A673 (cell line): Measurements from ENCODE around the gene MGMT. TPM values are rescaled to one million over a fixed set of nuclear protein-coding genes. Genes with fewer than 3 reads are reported as not detected.

Source experiments
- BruUV-seq: library from RNA; stranded (reverse); fragments of 400-500 nt; replicated peaks from 2 replicates; lab custom pipeline; 2021; lab: Mats Ljungman, UMichigan
- CTCF ChIA-PET: fragments of 300-600 bp; sonication (Branson Sonifier 250); formaldehyde crosslinking; loops from one replicate; lab custom pipeline; 2022; ENCODE audit warnings: antibody characterized with exemption; lab: Charles Lee
- POLR2A ChIA-PET: fragments of 300-600 bp; sonication (Branson Sonifier 250); formaldehyde crosslinking; loops from one replicate; lab custom pipeline; 2022; ENCODE audit warnings: antibody characterized with exemption; ENCODE audit not compliant: low non-redundant PET; lab: Charles Lee
- DNase-seq: peaks from one replicate; pipeline ENCODE4 v3.0.0-alpha.2; 2015; ENCODE audit warnings: low spot score
- H3K27ac ChIP-seq: fragments of 200-600 bp; sonication (generic); 2 replicates; pipeline ENCODE4 v1.5.1; 2016; ENCODE audit warnings: mixed run types, low read depth, mild to moderate bottlenecking, mixed read lengths, antibody characterized with exemption, low read length; ENCODE audit not compliant: poor library complexity, severe bottlenecking
- H3K27me3 ChIP-seq: fragments of 200-600 bp; sonication (generic); replicated peaks from 2 replicates; pipeline ENCODE4 v1.6.1; 2017; ENCODE audit warnings: mixed run types, low read depth, mild to moderate bottlenecking, mixed read lengths, antibody characterized with exemption, low read length; ENCODE audit not compliant: insufficient read depth, poor library complexity
- H3K36me3 ChIP-seq: fragments of 200-600 bp; sonication (generic); 2 replicates; pipeline ENCODE4 v1.6.1; 2016; ENCODE audit warnings: mixed run types, mild to moderate bottlenecking, mixed read lengths, antibody characterized with exemption, low read length; ENCODE audit not compliant: insufficient read depth, poor library complexity, severe bottlenecking
- H3K4me1 ChIP-seq: fragments of 200-600 bp; sonication (generic); 2 replicates; pipeline ENCODE4 v1.6.1; 2017; ENCODE audit warnings: mixed run types, mild to moderate bottlenecking, mixed read lengths, antibody characterized with exemption, low read length; ENCODE audit not compliant: insufficient read depth, poor library complexity, severe bottlenecking
- H3K4me3 ChIP-seq: fragments of 200-600 bp; sonication (generic); 2 replicates; pipeline ENCODE4 v1.5.1; 2016; ENCODE audit warnings: low read depth, mixed run types, mild to moderate bottlenecking, mixed read lengths, low read length; ENCODE audit not compliant: poor library complexity, severe bottlenecking
- H3K9me3 ChIP-seq: fragments of 200-600 bp; sonication (generic); 2 replicates; pipeline ENCODE4 v1.6.1; 2016; ENCODE audit warnings: mixed run types, low read depth, mild to moderate bottlenecking, mixed read lengths, antibody characterized with exemption, low read length; ENCODE audit not compliant: poor library complexity, severe bottlenecking
- EZH2 ChIP-seq: fragments of 200-600 bp; sonication (generic); IDR thresholded peaks from 2 replicates; pipeline ENCODE4 v1.6.1; 2017; ENCODE audit warnings: borderline replicate concordance, low read depth, mild to moderate bottlenecking, mixed read lengths, antibody characterized with exemption, low read length; ENCODE audit not compliant: poor library complexity, severe bottlenecking
- intact Hi-C: fragments of 100-400 bp; cut with micrococcal nuclease; formaldehyde crosslinking; loops from one replicate; pipeline ENCODE4 v1.10.0; 2022; ENCODE audit not compliant: unreplicated experiment
- total RNA-seq: library from RNA; stranded (reverse); gene quantifications from 2 replicates; pipeline ENCODE4 v1.2.3, GENCODE V29; 2021
- TF ChIP-seq, protein P1 (sequence below): fragments of 300-800, 200-600 bp; sonication (generic); conservative IDR thresholded peaks from 2 replicates; pipeline ENCODE4 v1.5.1; 2017; ENCODE audit warnings: low read depth, mild to moderate bottlenecking, antibody characterized with exemption, low read length, moderate library complexity, mixed read lengths

MGMT gene
- total RNA-seq, 1 experiment from 2014 or later, result 19.5 TPM

DNA sequence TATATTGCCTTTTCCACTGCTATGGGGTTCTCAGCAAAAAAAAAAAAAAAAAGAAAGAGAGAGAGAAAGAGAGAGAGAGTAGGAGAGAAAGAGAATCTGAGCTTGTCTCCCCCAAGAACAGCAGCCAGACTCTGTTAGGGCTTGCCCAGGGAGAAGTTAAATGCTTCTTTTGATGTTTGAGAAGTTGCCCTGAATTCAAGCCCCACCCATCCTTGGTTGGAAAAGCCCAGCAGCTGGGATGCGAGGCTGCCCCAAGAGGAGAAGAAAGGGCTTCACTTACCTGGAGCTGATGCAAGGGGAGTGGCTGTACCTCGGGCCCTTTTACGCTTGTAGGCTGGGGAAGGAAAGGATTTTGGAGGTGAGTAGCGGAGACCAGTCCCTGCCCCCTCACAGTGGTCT is 20.9 kb upstream of the MGMT start:
- BruUV-seq, result no TSS peak
- POLR2A ChIA-PET, result no interaction called here
- Histone ChIP-seq H3K27ac (no peak overlapping the region), H3K36me3 (no peaks in the 10 kb centered on the region), H3K9me3 (no peaks in the 10 kb centered on the region), H3K27me3 (no peaks in the 10 kb centered on the region), H3K4me3 (no peak overlapping the region), H3K4me1 (no peaks in the 10 kb centered on the region)
- intact Hi-C loops, result no loop called here
- CTCF ChIA-PET, result no interaction called here
- no peak for DNase-seq
- TF ChIP-seq, protein P1, sequence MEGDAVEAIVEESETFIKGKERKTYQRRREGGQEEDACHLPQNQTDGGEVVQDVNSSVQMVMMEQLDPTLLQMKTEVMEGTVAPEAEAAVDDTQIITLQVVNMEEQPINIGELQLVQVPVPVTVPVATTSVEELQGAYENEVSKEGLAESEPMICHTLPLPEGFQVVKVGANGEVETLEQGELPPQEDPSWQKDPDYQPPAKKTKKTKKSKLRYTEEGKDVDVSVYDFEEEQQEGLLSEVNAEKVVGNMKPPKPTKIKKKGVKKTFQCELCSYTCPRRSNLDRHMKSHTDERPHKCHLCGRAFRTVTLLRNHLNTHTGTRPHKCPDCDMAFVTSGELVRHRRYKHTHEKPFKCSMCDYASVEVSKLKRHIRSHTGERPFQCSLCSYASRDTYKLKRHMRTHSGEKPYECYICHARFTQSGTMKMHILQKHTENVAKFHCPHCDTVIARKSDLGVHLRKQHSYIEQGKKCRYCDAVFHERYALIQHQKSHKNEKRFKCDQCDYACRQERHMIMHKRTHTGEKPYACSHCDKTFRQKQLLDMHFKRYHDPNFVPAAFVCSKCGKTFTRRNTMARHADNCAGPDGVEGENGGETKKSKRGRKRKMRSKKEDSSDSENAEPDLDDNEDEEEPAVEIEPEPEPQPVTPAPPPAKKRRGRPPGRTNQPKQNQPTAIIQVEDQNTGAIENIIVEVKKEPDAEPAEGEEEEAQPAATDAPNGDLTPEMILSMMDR, result no peak
- no peak for TF ChIP-seq EZH2

DNA sequence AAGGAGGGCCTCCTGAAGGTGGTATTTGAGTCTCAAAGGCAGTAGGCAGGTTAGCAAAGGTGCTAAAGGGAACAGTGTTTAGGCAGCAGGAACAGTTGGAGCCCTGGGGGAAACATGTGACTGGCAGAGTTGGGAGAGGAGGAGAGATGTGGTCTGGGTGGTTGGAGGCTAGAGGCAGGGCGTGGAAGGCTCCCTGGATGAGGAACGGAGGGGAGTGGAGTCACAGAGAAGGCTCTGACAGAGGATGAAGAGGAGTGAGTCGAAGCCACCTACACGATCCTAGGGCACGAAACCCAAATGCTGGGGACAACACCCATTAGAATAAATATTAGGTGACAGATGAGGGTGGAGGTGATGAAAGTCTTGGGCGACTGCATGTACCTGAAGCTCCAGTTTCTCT is 19.6 kb upstream of the MGMT start:
- intact Hi-C loops, result no loop called here
- ChIA-PET POLR2A (no interaction called here), CTCF (interaction anchor here (0.6 kb wide), 1 partner anchor 44 kb away, joined by 3 read pairs; no protein-coding TSS in a partner anchor)

DNA sequence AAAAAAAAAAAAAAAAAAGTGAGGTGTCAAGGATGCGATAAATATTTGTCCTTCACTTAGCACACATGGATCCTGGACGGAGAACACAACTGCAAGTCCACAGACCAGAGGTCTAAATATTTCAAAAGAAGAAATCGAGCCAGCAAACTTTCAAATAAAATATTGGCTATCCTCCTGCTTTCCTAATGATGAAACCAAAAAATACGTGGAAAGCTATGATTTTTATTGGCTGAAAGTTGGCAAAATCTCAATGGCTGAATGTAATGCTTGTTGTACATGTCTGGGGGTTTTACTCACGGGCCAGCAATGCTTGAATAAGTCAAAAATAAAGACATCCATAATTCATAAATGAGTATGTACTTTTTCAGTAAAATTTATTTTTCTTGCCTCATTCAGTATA is 19.0 kb upstream of the MGMT start:
- no peak for DNase-seq
- POLR2A ChIA-PET, result no interaction called here
- H3K27ac ChIP-seq, result no peak overlapping the region
- BruUV-seq, result no TSS peak
- no peaks in the 10 kb centered on the region for H3K36me3 ChIP-seq
- H3K9me3 ChIP-seq, result no peaks in the 10 kb centered on the region
- no peaks in the 10 kb centered on the region for H3K27me3 ChIP-seq
- TF ChIP-seq, protein P1, result no peak
- TF ChIP-seq EZH2, result no peak
- no peak overlapping the region for H3K4me3 ChIP-seq
- CTCF ChIA-PET, result no interaction called here
- no peaks in the 10 kb centered on the region for H3K4me1 ChIP-seq
- intact Hi-C loops, result no loop called here

More for the DNA sequence above, 19.6 kb upstream of the MGMT start:
- BruUV-seq, result no TSS peak
- Histone ChIP-seq H3K4me3 (no peak overlapping the region), H3K9me3 (no peaks in the 10 kb centered on the region), H3K27ac (no peak overlapping the region), H3K4me1 (no peaks in the 10 kb centered on the region), H3K36me3 (no peaks in the 10 kb centered on the region), H3K27me3 (no peaks in the 10 kb centered on the region)
- TF ChIP-seq, protein P1, result no peak
- TF ChIP-seq EZH2, result no peak
- DNase-seq, result no peak
